Measurements from ENCODE around the gene AGBL4.
"Not testable (repeated sequence)": the region's sequence is repeated elsewhere in the genome, so short reads cannot be mapped to it uniquely, and the experiment has no call there.

The AGBL4 gene

GRCh38 chr1:49293016-49293415 lies 730.7 kb downstream of the AGBL4 start:
- Histone ChIP-seq H3K9ac (ENCODE audit: low read depth, low read length) (no peak overlapping the region), H3K36me3 (ENCODE audit: insufficient read depth, low read length) (no peaks in the 10 kb centered on the region), H3K4me1 (ENCODE audit: insufficient read depth, low read length) (peaks cover 4% of the 10 kb centered on the region; the same call in 1 of the 2 replicates), H3K9me3 (ENCODE audit: control insufficient read depth, insufficient read depth, low read length) (peaks cover 13% of the 10 kb centered on the region)

GRCh38 chr1:49257211-49258049 lies 766.3 kb downstream of the AGBL4 start:
- H3K36me3 ChIP-seq (ENCODE audit: insufficient read depth, low read length); H3K4me1 ChIP-seq (ENCODE audit: insufficient read depth, low read length); H3K9me3 ChIP-seq (ENCODE audit: control insufficient read depth, insufficient read depth, low read length): not testable (repeated sequence)
- peak overlapping the region; percentile 63 for H3K9ac ChIP-seq (ENCODE audit: low read depth, low read length)

GRCh38 chr1:49252917-49253316 lies 770.8 kb downstream of the AGBL4 start:
- Histone ChIP-seq H3K36me3 (ENCODE audit: insufficient read depth, low read length) (no peaks in the 10 kb centered on the region), H3K9me3 (ENCODE audit: control insufficient read depth, insufficient read depth, low read length) (no peaks in the 10 kb centered on the region), H3K9ac (ENCODE audit: low read depth, low read length) (no peak overlapping the region), H3K4me1 (ENCODE audit: insufficient read depth, low read length) (no peaks in the 10 kb centered on the region)

- Histone ChIP-seq H3K4me1 (ENCODE audit: insufficient read depth, low read length) (no peaks in the 10 kb centered on the region), H3K36me3 (ENCODE audit: insufficient read depth, low read length) (no peaks in the 10 kb centered on the region), H3K9ac (ENCODE audit: low read depth, low read length) (no peak overlapping the region), H3K9me3 (ENCODE audit: control insufficient read depth, insufficient read depth, low read length) (no peaks in the 10 kb centered on the region)
These were observed 772.6 kb downstream of the AGBL4 start for GRCh38 chr1:49251019-49251784.

- Histone ChIP-seq H3K4me1 (ENCODE audit: insufficient read depth, low read length) (no peaks in the 10 kb centered on the region), H3K36me3 (ENCODE audit: insufficient read depth, low read length) (no peaks in the 10 kb centered on the region), H3K9ac (ENCODE audit: low read depth, low read length) (no peak overlapping the region), H3K9me3 (ENCODE audit: control insufficient read depth, insufficient read depth, low read length) (peaks cover 5% of the 10 kb centered on the region)
These were observed 783.0 kb downstream of the AGBL4 start for GRCh38 chr1:49240709-49241221.

- Histone ChIP-seq H3K9me3 (ENCODE audit: control insufficient read depth, insufficient read depth, low read length) (peaks cover 5% of the 10 kb centered on the region), H3K9ac (ENCODE audit: low read depth, low read length) (no peak overlapping the region), H3K36me3 (ENCODE audit: insufficient read depth, low read length) (no peaks in the 10 kb centered on the region), H3K4me1 (ENCODE audit: insufficient read depth, low read length) (no peaks in the 10 kb centered on the region)
These were observed 788.8 kb downstream of the AGBL4 start for GRCh38 chr1:49234988-49235387.

GRCh38 chr1:49229555-49229954 lies 794.2 kb downstream of the AGBL4 start:
- no peaks in the 10 kb centered on the region for H3K36me3 ChIP-seq (ENCODE audit: insufficient read depth, low read length)

GRCh38 chr1:49226758-49227157 lies 797.0 kb downstream of the AGBL4 start:
- Histone ChIP-seq H3K9ac (ENCODE audit: low read depth, low read length) (no peak overlapping the region), H3K9me3 (ENCODE audit: control insufficient read depth, insufficient read depth, low read length) (no peaks in the 10 kb centered on the region), H3K36me3 (ENCODE audit: insufficient read depth, low read length) (no peaks in the 10 kb centered on the region), H3K4me1 (ENCODE audit: insufficient read depth, low read length) (no peaks in the 10 kb centered on the region)

More at GRCh38 chr1:49229555-49229954, 794.2 kb downstream of the AGBL4 start:
- Histone ChIP-seq H3K9ac (ENCODE audit: low read depth, low read length) (no peak overlapping the region), H3K9me3 (ENCODE audit: control insufficient read depth, insufficient read depth, low read length) (no peaks in the 10 kb centered on the region), H3K4me1 (ENCODE audit: insufficient read depth, low read length) (no peaks in the 10 kb centered on the region)

- no peaks in the 10 kb centered on the region for H3K9me3 ChIP-seq (ENCODE audit: control insufficient read depth, insufficient read depth, low read length)
- H3K36me3 ChIP-seq (ENCODE audit: insufficient read depth, low read length), result no peaks in the 10 kb centered on the region
- no peaks in the 10 kb centered on the region for H3K4me1 ChIP-seq (ENCODE audit: insufficient read depth, low read length)
- no peak overlapping the region for H3K9ac ChIP-seq (ENCODE audit: low read depth, low read length)
These were observed 798.3 kb downstream of the AGBL4 start for GRCh38 chr1:49225464-49225863.

GRCh38 chr1:49213301-49213700 lies 810.5 kb downstream of the AGBL4 start:
- H3K4me1 ChIP-seq (ENCODE audit: insufficient read depth, low read length), result no peaks in the 10 kb centered on the region
- no peak overlapping the region for H3K9ac ChIP-seq (ENCODE audit: low read depth, low read length)
- H3K9me3 ChIP-seq (ENCODE audit: control insufficient read depth, insufficient read depth, low read length), result no peaks in the 10 kb centered on the region
- no peaks in the 10 kb centered on the region for H3K36me3 ChIP-seq (ENCODE audit: insufficient read depth, low read length)

GRCh38 chr1:49208712-49209111 lies 815.0 kb downstream of the AGBL4 start:
- no peaks in the 10 kb centered on the region for H3K4me1 ChIP-seq (ENCODE audit: insufficient read depth, low read length)
- no peak overlapping the region for H3K9ac ChIP-seq (ENCODE audit: low read depth, low read length)
- H3K36me3 ChIP-seq (ENCODE audit: insufficient read depth, low read length), result no peaks in the 10 kb centered on the region
- H3K9me3 ChIP-seq (ENCODE audit: control insufficient read depth, insufficient read depth, low read length), result no peaks in the 10 kb centered on the region

GRCh38 chr1:49204720-49205119 lies 819.0 kb downstream of the AGBL4 start:
- H3K4me1 ChIP-seq (ENCODE audit: insufficient read depth, low read length), result no peaks in the 10 kb centered on the region
- peaks cover 4% of the 10 kb centered on the region; the same call in 1 of the 2 replicates for H3K9me3 ChIP-seq (ENCODE audit: control insufficient read depth, insufficient read depth, low read length)
- no peak overlapping the region for H3K9ac ChIP-seq (ENCODE audit: low read depth, low read length)
- no peaks in the 10 kb centered on the region for H3K36me3 ChIP-seq (ENCODE audit: insufficient read depth, low read length)

GRCh38 chr1:49200738-49201137 lies 823.0 kb downstream of the AGBL4 start:
- no peak overlapping the region for H3K9ac ChIP-seq (ENCODE audit: low read depth, low read length)
- no peaks in the 10 kb centered on the region for H3K36me3 ChIP-seq (ENCODE audit: insufficient read depth, low read length)
- no peaks in the 10 kb centered on the region for H3K4me1 ChIP-seq (ENCODE audit: insufficient read depth, low read length)
- peaks cover 4% of the 10 kb centered on the region for H3K9me3 ChIP-seq (ENCODE audit: control insufficient read depth, insufficient read depth, low read length)

GRCh38 chr1:49199564-49199963 lies 824.2 kb downstream of the AGBL4 start:
- peaks cover 4% of the 10 kb centered on the region for H3K9me3 ChIP-seq (ENCODE audit: control insufficient read depth, insufficient read depth, low read length)
- no peak overlapping the region for H3K9ac ChIP-seq (ENCODE audit: low read depth, low read length)
- no peaks in the 10 kb centered on the region for H3K36me3 ChIP-seq (ENCODE audit: insufficient read depth, low read length)
- H3K4me1 ChIP-seq (ENCODE audit: insufficient read depth, low read length), result no peaks in the 10 kb centered on the region

- Histone ChIP-seq H3K9ac (ENCODE audit: low read depth, low read length) (no peak overlapping the region), H3K4me1 (ENCODE audit: insufficient read depth, low read length) (no peaks in the 10 kb centered on the region), H3K9me3 (ENCODE audit: control insufficient read depth, insufficient read depth, low read length) (peaks cover under 1% of the 10 kb centered on the region), H3K36me3 (ENCODE audit: insufficient read depth, low read length) (no peaks in the 10 kb centered on the region)
These were observed 826.7 kb downstream of the AGBL4 start for GRCh38 chr1:49197081-49197480.

Data from ES-I3 (cell line).